Mammary epithelial cell (primary cell): ENCODE measurements around the gene SLC9A4.

ENCODE experiments used
- CTCF ChIP-seq, 2 donors: IDR thresholded peaks in 1 of 2; conservative IDR thresholded peaks in 1 of 2; 2 replicates each; pipeline ENCODE4 v1.5.1; 2011 to 2012; ENCODE audit warnings: inconsistent platforms in 2 of 2, low read length in 2 of 2, mild to moderate bottlenecking in 2 of 2, control low read depth in 1 of 2, low read depth in 1 of 2; ENCODE audit not compliant: insufficient read depth in 1 of 2; ENCODE audit errors: extremely low read depth in 1 of 2
- EZH2 ChIP-seq: IDR thresholded peaks from 2 replicates; pipeline ENCODE4 v1.6.1; 2012; ENCODE audit warnings: low read length, inconsistent platforms, borderline replicate concordance

- TF ChIP-seq CTCF (conservative IDR thresholded peaks at IDR 0.05 in 1 of 2, IDR thresholded peaks at IDR 0.05 in 1 of 2; ENCODE audit: extremely low read depth in 1 of 2, insufficient read depth in 1 of 2, low read depth in 1 of 2, low read length in 2 of 2) (no peak), EZH2 (no peak)
Observed at GRCh38 chr2:102489646-102490045, 16.6 kb downstream of the SLC9A4 start.
